Measurements from ENCODE around the gene UNC5B.
"Not testable (repeated sequence)": the region's sequence is repeated elsewhere in the genome, so short reads cannot be mapped to it uniquely, and the experiment has no call there.

Gene UNC5B

GRCh38 chr10:71285986-71286385, 73.6 kb downstream of the UNC5B start:
- DNase-seq, result no peak

GRCh38 chr10:71286521-71287294, 74.3 kb downstream of the UNC5B start:
- DNase-seq, result no peak

GRCh38 chr10:71287456-71287855, 75.1 kb downstream of the UNC5B start:
- no peak for DNase-seq

GRCh38 chr10:71288461-71288860, 76.1 kb downstream of the UNC5B start:
- no peak for DNase-seq

GRCh38 chr10:71289421-71290130, 77.2 kb downstream of the UNC5B start:
- DNase-seq, result no peak

- no peak for DNase-seq
Measured at GRCh38 chr10:71290331-71290730, 78.0 kb downstream of the UNC5B start.

- DNase-seq, result no peak
Measured at GRCh38 chr10:71290806-71291527, 78.6 kb downstream of the UNC5B start.

- DNase-seq, result no peak
Measured at GRCh38 chr10:71291528-71291900, 79.1 kb downstream of the UNC5B start.

GRCh38 chr10:71292624-71293445, 80.5 kb downstream of the UNC5B start:
- no peak for DNase-seq

- DNase-seq, result no peak
Measured at GRCh38 chr10:71293446-71294084, 81.2 kb downstream of the UNC5B start.

GRCh38 chr10:71294091-71294561, 81.8 kb downstream of the UNC5B start:
- peak; percentile 36 for DNase-seq

GRCh38 chr10:71294856-71295255, 82.5 kb downstream of the UNC5B start:
- DNase-seq, result no peak

GRCh38 chr10:71295641-71296040, 83.3 kb downstream of the UNC5B start:
- no peak for DNase-seq

GRCh38 chr10:71296086-71296485, 83.7 kb downstream of the UNC5B start:
- no peak for DNase-seq

GRCh38 chr10:71296811-71297210, 84.4 kb downstream of the UNC5B start:
- not testable (repeated sequence) for DNase-seq

GRCh38 chr10:71297343-71297742, 85.0 kb downstream of the UNC5B start:
- DNase-seq, result no peak

GRCh38 chr10:71299071-71299785, 86.9 kb downstream of the UNC5B start:
- no peak for DNase-seq

- DNase-seq, result no peak
Measured at GRCh38 chr10:71300555-71301370, 88.4 kb downstream of the UNC5B start.

GRCh38 chr10:71301371-71301916, 89.1 kb downstream of the UNC5B start:
- DNase-seq, result no peak

- no peak for DNase-seq
Measured at GRCh38 chr10:71302451-71302850, 90.1 kb downstream of the UNC5B start.
